WTC11 (cell line): ENCODE results near the gene MYL6B.

Source experiments
- ATF6 ChIP-seq: sonication (generic); formaldehyde crosslinking; IDR thresholded peaks from 2 replicates; pipeline ENCODE4 v1.8.1; 2023; ENCODE audit warnings: mild to moderate bottlenecking, missing genetic modification reagents
- CREM ChIP-seq: sonication (generic); formaldehyde crosslinking; IDR thresholded peaks from 2 replicates; pipeline ENCODE4 v1.8.1; 2022; ENCODE audit warnings: mild to moderate bottlenecking, missing genetic modification reagents, moderate library complexity
- CTCF ChIP-seq: fragments of 200-600 bp; IDR thresholded peaks from 2 replicates; pipeline ENCODE4 v1.8.0; 2022; ENCODE audit warnings: antibody characterized with exemption
- EMX1 ChIP-seq: fragments of 250-450 bp; sonication (Bioruptor Pico); IDR thresholded peaks from 2 replicates; pipeline ENCODE4 v1.8.0; 2021; ENCODE audit warnings: mild to moderate bottlenecking
- KAT7 ChIP-seq: sonication (generic); formaldehyde crosslinking; IDR thresholded peaks from 2 replicates; pipeline ENCODE4 v1.8.1; 2023; ENCODE audit warnings: missing genetic modification reagents, mild to moderate bottlenecking, borderline replicate concordance
- MAX ChIP-seq: sonication (generic); formaldehyde crosslinking; IDR thresholded peaks from 2 replicates; pipeline ENCODE4 v1.8.0; 2022; ENCODE audit warnings: mild to moderate bottlenecking, missing genetic modification reagents
- ZNF138 ChIP-seq: sonication (generic); formaldehyde crosslinking; conservative IDR thresholded peaks from 2 replicates; pipeline ENCODE4 v1.8.1; 2022; ENCODE audit warnings: mild to moderate bottlenecking, moderate library complexity, missing genetic modification reagents

GRCh38 chr12:56190695-56191155 is 38.3 kb downstream of the MYL6B start:
- no peak for TF ChIP-seq CTCF
- no peak for TF ChIP-seq MAX (CRISPR knock-in tag)
- TF ChIP-seq ATF6 (CRISPR knock-in tag), result no peak
- no peak for TF ChIP-seq CREM (CRISPR knock-in tag)
- TF ChIP-seq KAT7, result no peak
- TF ChIP-seq ZNF138 (CRISPR knock-in tag), result no peak
- TF ChIP-seq EMX1 (CRISPR knock-in tag), result no peak
